ENCODE data around the gene TRIL. TPM values are rescaled to one million over a fixed set of nuclear protein-coding genes. Genes with fewer than 3 reads are reported as not detected.

The TRIL gene
- total RNA-seq, 2 donors from 2014 or later = 1.1 to 1.9 TPM

DNA sequence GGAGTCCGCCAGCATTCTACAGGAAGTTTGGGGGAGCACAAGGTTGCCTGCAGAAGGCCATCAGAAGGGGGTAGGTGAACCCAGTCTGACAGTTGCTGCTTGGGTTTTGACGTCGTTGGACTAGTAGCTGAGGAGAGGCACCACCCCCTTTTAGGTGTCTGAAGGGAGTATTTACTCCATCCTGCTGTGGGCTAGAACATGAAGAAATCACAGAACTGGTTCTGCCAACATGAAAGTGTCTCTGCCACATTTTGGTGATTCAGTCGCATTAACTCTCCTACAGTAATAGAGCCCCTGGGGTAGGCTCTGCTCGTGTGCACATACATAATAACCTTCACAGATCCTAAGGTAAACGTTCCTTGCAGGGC, 834 bp upstream of the TRIL start:
- Histone ChIP-seq H3K36me3 (no peaks in the 10 kb centered on the region), H3K27ac (no peak overlapping the region), H3K4me1 (peaks cover 6% of the 10 kb centered on the region), H3K9ac (ENCODE audit: low read depth in 2 of 2, low read length in 2 of 2) (peak overlapping the region in 1 of 2 donors; percentile 46), H3K4me3 (no peak overlapping the region), H3K27me3 (peaks cover 28% of the 10 kb centered on the region), H3K9me3 (no peaks in the 10 kb centered on the region)
- TF ChIP-seq, protein P1, sequence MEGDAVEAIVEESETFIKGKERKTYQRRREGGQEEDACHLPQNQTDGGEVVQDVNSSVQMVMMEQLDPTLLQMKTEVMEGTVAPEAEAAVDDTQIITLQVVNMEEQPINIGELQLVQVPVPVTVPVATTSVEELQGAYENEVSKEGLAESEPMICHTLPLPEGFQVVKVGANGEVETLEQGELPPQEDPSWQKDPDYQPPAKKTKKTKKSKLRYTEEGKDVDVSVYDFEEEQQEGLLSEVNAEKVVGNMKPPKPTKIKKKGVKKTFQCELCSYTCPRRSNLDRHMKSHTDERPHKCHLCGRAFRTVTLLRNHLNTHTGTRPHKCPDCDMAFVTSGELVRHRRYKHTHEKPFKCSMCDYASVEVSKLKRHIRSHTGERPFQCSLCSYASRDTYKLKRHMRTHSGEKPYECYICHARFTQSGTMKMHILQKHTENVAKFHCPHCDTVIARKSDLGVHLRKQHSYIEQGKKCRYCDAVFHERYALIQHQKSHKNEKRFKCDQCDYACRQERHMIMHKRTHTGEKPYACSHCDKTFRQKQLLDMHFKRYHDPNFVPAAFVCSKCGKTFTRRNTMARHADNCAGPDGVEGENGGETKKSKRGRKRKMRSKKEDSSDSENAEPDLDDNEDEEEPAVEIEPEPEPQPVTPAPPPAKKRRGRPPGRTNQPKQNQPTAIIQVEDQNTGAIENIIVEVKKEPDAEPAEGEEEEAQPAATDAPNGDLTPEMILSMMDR (IDR thresholded peaks at IDR 0.05) = no peak
- intact Hi-C loops (cut with DNase I) = no loop called here
- no peak for DNase-seq

DNA sequence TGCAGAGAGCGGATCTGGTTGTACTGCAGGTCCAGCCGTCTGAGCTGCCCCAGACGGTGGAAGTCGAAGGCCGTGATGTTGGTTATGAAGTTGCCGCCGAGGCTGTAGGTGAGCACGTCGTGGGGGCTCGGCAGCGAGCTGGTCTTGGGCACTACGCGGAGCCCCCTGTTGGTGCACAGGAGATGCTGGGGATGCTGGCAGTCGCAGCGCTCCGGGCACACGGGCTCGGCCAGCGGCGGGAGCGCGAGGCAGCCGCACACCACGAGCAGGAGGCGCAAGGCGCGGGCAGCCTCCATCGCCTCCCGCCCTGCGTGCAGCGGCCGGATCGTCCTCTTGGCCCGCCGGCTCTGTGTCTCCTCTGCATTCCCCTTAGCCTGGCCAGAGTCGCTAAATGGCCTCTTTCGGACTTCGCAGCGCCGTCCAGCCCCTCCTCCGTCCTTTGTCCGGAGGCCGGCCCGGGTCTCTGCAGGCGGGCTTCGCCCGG, 337 bp downstream of the TRIL start:
- intact Hi-C loops (cut with DNase I) = loop anchor here (2.0 kb wide), 1 partner anchor 147 kb away; no protein-coding TSS in a partner anchor
- peak; percentile 25 for DNase-seq
- Histone ChIP-seq H3K27ac (peak overlapping the region; percentile 43), H3K9me3 (no peaks in the 10 kb centered on the region), H3K36me3 (no peaks in the 10 kb centered on the region), H3K4me1 (peaks cover 6% of the 10 kb centered on the region), H3K27me3 (peaks cover 28% of the 10 kb centered on the region), H3K4me3 (peak overlapping the region; percentile 63), H3K9ac (ENCODE audit: low read depth in 2 of 2, low read length in 2 of 2) (peak overlapping the region; percentile 41 to 56)
- TF ChIP-seq, protein P1 (IDR thresholded peaks at IDR 0.05) = no peak

DNA sequence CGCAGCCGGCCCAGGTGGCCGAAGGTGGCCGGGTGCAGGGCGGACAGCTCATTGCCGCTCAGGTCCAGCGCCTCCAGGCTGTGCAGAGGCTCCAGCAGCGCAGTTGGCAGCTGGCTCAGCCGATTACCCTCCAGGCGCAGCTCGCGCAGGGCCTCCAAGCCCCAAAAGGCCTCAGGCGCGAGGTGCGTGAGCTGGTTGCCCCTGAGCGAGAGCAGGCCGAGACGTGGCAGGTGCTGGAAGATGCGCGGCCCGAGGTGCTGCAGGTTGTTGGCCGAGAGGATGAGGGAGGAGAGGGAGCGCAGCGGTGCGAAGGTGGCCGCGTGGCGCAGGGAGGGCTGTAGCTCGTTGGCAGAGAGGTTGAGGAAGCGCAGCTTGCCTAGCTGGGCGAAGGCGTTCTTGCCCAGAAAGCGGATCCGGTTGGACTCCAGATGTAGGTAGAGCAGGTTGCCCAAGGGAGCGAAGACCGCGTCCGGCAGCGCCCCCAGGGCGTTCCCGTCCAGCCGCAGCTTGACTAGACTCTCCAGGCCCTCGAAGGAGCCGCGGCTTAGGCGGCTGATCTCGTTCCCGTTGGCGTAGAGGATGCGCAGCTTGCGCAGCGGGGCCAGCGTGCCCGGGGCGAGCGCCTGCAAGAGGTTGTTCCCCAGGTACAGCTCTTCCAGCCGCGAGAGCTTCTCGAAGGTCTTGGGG, 923 bp downstream of the TRIL start:
- no peaks in the 10 kb centered on the region for H3K36me3 ChIP-seq
- H3K27ac ChIP-seq = peak overlapping the region; percentile 43
- TF ChIP-seq, protein P1 (IDR thresholded peaks at IDR 0.05) = no peak
- H3K27me3 ChIP-seq = peaks cover 28% of the 10 kb centered on the region
- peak overlapping the region; percentile 56 to 83 for H3K9ac ChIP-seq (ENCODE audit: low read depth in 2 of 2, low read length in 2 of 2)
- intact Hi-C loops (cut with DNase I) = loop anchor here (2.0 kb wide), 1 partner anchor 148 kb away; no protein-coding TSS in a partner anchor
- no peaks in the 10 kb centered on the region for H3K9me3 ChIP-seq
- H3K4me1 ChIP-seq = peaks cover 6% of the 10 kb centered on the region
- peak overlapping the region; percentile 63 for H3K4me3 ChIP-seq
- peak; percentile 44 for DNase-seq

DNA sequence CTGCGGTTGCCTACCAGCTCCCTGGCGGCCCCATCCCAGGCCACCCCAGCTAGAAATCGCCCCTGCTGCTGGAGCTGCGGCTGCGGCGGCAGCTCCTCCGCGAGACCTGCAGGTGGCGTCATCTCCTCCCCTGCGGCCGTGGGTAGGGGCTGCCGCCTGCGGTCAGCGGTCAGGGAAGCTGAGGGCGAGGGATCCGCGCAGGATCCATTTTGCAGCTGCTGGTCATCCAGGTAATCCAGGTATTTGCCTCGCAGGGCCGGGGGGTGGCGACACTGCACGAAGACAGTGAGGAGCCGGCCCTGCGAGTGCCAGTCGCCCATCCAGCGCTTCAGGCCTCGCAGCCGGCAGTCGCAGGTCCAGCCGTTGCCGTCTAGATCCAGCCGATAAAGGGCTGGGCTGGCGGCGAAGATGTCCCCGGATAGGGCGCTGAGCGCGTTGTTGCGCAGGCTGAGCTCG, 1.5 kb downstream of the TRIL start:
- TF ChIP-seq, protein P1 (IDR thresholded peaks at IDR 0.05) = peak; percentile 43
- H3K4me3 ChIP-seq = peak overlapping the region; percentile 63
- peak; percentile 77 for DNase-seq
- H3K4me1 ChIP-seq = peaks cover 6% of the 10 kb centered on the region
- peak overlapping the region; percentile 7 for H3K27ac ChIP-seq
- peak overlapping the region; percentile 61 to 83 for H3K9ac ChIP-seq (ENCODE audit: low read depth in 2 of 2, low read length in 2 of 2)
- H3K27me3 ChIP-seq = peaks cover 28% of the 10 kb centered on the region
- intact Hi-C loops (cut with DNase I) = loop anchor here (2.0 kb wide), 1 partner anchor 148 kb away; no protein-coding TSS in a partner anchor
- no peaks in the 10 kb centered on the region for H3K9me3 ChIP-seq
- no peaks in the 10 kb centered on the region for H3K36me3 ChIP-seq

DNA sequence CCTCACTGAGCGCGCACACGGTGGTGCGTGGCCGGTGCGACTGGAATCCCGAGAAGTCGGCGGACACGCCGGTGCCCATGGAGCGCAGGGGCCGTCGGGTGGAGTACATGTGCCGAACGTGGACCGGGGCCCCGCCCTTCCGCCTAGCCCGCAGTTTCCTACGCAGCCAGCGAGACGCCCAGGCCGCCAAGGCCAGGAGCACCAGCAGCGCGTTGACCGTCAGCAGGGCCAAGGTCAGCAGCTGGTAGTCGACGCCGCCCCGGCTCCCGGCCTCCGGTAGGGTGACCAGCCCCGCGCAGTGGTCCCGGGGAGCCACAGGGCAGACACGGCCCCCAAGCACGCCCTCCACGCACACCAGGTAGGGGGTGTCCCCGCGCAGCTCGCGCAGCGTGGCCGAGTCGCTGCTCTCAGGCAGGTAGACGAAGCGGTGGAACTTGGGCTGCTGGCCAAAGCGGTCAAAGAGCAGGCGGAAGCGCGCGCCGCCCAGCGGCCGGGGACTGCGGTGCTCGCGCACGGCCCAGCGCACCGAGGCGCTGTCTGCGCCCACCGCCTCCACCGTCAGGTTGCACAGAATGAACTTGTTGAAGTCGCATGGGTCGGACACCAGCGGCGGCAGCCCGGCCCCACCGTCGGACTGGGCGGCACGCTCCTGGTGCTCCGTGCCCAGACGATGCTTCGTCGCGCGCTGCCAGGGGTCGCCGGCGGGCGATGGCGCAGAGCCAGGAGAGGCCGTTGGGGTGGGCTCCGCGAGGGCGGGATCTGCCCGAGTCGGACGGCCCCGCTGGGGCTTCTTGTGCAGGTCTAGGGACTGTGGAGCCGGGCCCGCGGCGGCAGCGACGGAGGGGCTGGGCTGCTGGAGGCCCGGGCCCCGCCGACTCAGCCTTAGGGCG, 2.2 kb downstream of the TRIL start:
- H3K36me3 ChIP-seq = no peaks in the 10 kb centered on the region
- no peaks in the 10 kb centered on the region for H3K9me3 ChIP-seq
- peak overlapping the region; percentile 7 for H3K27ac ChIP-seq
- H3K4me3 ChIP-seq = peak overlapping the region; percentile 63
- H3K4me1 ChIP-seq = peaks cover 6% of the 10 kb centered on the region
- DNase-seq = peak; percentile 90
- H3K9ac ChIP-seq (ENCODE audit: low read depth in 2 of 2, low read length in 2 of 2) = peak overlapping the region; percentile 61 to 83
- intact Hi-C loops (cut with DNase I) = loop anchor here (2.0 kb wide), 1 partner anchor 149 kb away; no protein-coding TSS in a partner anchor
- TF ChIP-seq, protein P1 (IDR thresholded peaks at IDR 0.05) = peak; percentile 39
- H3K27me3 ChIP-seq = peaks cover 28% of the 10 kb centered on the region

All from colonic mucosa (tissue), 4 donors.